Endothelial cell of umbilical vein (primary cell): ENCODE results near the gene EFNB1. TPM values are rescaled to one million over a fixed set of nuclear protein-coding genes. Genes with fewer than 3 reads are reported as not detected.

Experiments
- BruUV-seq: library from RNA; stranded (reverse); fragments of 400-500 nt; replicated peaks from 2 replicates; lab custom pipeline; 2021; lab: Mats Ljungman, UMichigan
- CTCF ChIA-PET: fragments of 300-600, 350-600 bp; sonication (Branson Sonifier 250); formaldehyde crosslinking; loops from one replicate; lab custom pipeline; 2021; ENCODE audit warnings: antibody characterized with exemption, inconsistent platforms; lab: Charles Lee
- POLR2A ChIA-PET: fragments of 300-600, 350-600 bp; sonication (Branson Sonifier 250); formaldehyde crosslinking; loops from one replicate; lab custom pipeline; 2021; ENCODE audit warnings: antibody characterized with exemption, inconsistent platforms; lab: Charles Lee
- DNase-seq: peaks from one replicate; pipeline ENCODE4 v3.0.0-alpha.2; 2011; ENCODE audit warnings: low read depth, low spot score
- FAIRE-seq: peaks from 2 replicates; lab custom pipeline; 2011; peaks lifted over from hg19 to GRCh38; lab: Jason Lieb, UNC
- H2AFZ ChIP-seq: 2 replicates; pipeline ENCODE4 v1.6.0; 2012; ENCODE audit warnings: low read depth, low read length, control low read depth, inconsistent platforms
- H3K27ac ChIP-seq: 2 replicates; pipeline ENCODE4 v1.5.1; 2011; ENCODE audit warnings: low read depth, mild to moderate bottlenecking, control low read depth, low read length, moderate library complexity; ENCODE audit not compliant: insufficient read depth
- H3K27me3 ChIP-seq, 2 experiments: 2 replicates each; pipeline versions ENCODE4 v1.6.0 to v1.6.1; 2011; ENCODE audit warnings: low read length in 2 of 2, mixed read lengths in 1 of 2; ENCODE audit not compliant: control insufficient read depth in 2 of 2, insufficient read depth in 2 of 2
- H3K36me3 ChIP-seq, 2 experiments: 2 replicates in 1 of 2; 3 replicates in 1 of 2; pipeline ENCODE4 v1.5.1; 2011; ENCODE audit warnings: low read length in 2 of 2, mild to moderate bottlenecking in 1 of 2, moderate library complexity in 1 of 2; ENCODE audit not compliant: control insufficient read depth in 2 of 2, insufficient read depth in 2 of 2; ENCODE audit errors: extremely low read depth in 1 of 2
- H3K4me1 ChIP-seq: 3 replicates; pipeline ENCODE4 v1.5.1; 2011; ENCODE audit warnings: mild to moderate bottlenecking, low read length; ENCODE audit not compliant: control insufficient read depth, insufficient read depth; ENCODE audit errors: extremely low read depth
- H3K4me2 ChIP-seq: 2 replicates; pipeline ENCODE4 v1.6.1; 2011; ENCODE audit warnings: low read length, control low read depth, mixed read lengths; ENCODE audit not compliant: insufficient read depth
- H3K4me3 ChIP-seq, 3 experiments: fragments of 200-600 bp in 1 of 3; sonication (generic), shearing (Covaris generic) in 1 of 3; replicated peaks in 1 of 3; 2 replicates each; pipeline ENCODE4 v1.5.1; 2011 to 2016; ENCODE audit warnings: control low read depth in 3 of 3, low read length in 3 of 3, mild to moderate bottlenecking in 2 of 3, inconsistent platforms in 1 of 3, low read depth in 1 of 3, moderate library complexity in 1 of 3; ENCODE audit not compliant: insufficient read depth in 1 of 3
- H3K79me2 ChIP-seq: 2 replicates; pipeline ENCODE4 v1.6.0; 2012; ENCODE audit warnings: low read length, inconsistent platforms; ENCODE audit not compliant: control insufficient read depth, insufficient read depth
- H3K9ac ChIP-seq: replicated peaks from 2 replicates; pipeline ENCODE3; 2011; ENCODE audit warnings: low read length, control low read depth; ENCODE audit not compliant: insufficient read depth; ENCODE audit errors: extremely low read depth
- H3K9me1 ChIP-seq: replicated peaks from 3 replicates; pipeline ENCODE4 v1.6.0; 2011; ENCODE audit warnings: mild to moderate bottlenecking, low read length; ENCODE audit not compliant: control insufficient read depth, insufficient read depth; ENCODE audit errors: extremely low read depth
- H3K9me3 ChIP-seq: replicated peaks from 2 replicates; pipeline ENCODE4 v1.5.1; 2012; ENCODE audit warnings: low read length, inconsistent platforms; ENCODE audit not compliant: control insufficient read depth, insufficient read depth
- H4K20me1 ChIP-seq: replicated peaks from 2 replicates; pipeline ENCODE3; 2011; ENCODE audit warnings: mild to moderate bottlenecking, low read length; ENCODE audit not compliant: control insufficient read depth, insufficient read depth; ENCODE audit errors: extremely low read depth
- EZH2 ChIP-seq: IDR thresholded peaks from 2 replicates; pipeline ENCODE4 v1.6.1; 2012; ENCODE audit warnings: borderline replicate concordance, low read depth, mild to moderate bottlenecking, moderate library complexity, low read length, inconsistent platforms; ENCODE audit not compliant: severe bottlenecking
- FOS ChIP-seq: IDR thresholded peaks from 2 replicates; pipeline ENCODE4 v1.6.1; 2011; ENCODE audit warnings: mild to moderate bottlenecking, low read length, moderate library complexity, borderline replicate concordance; ENCODE audit not compliant: insufficient read depth
- GATA2 ChIP-seq: IDR thresholded peaks from 2 replicates; pipeline ENCODE4 v1.7.0; 2011; ENCODE audit warnings: low read depth, mild to moderate bottlenecking, moderate library complexity, mixed read lengths, low read length; ENCODE audit not compliant: insufficient read length, insufficient read depth
- JUN ChIP-seq: IDR thresholded peaks from 2 replicates; pipeline ENCODE4 v1.6.1; 2011; ENCODE audit warnings: borderline replicate concordance, low read depth; ENCODE audit not compliant: insufficient read length, insufficient read depth
- MAX ChIP-seq: IDR thresholded peaks from 2 replicates; pipeline ENCODE4 v1.6.1; 2011; ENCODE audit not compliant: insufficient read depth, insufficient read length
- MYC ChIP-seq: IDR thresholded peaks from one replicate; pipeline ENCODE4 v1.6.1; 2011; ENCODE audit warnings: mild to moderate bottlenecking, low read depth, low read length
- POLR2A ChIP-seq: IDR thresholded peaks from 2 replicates; pipeline ENCODE4 v1.6.1; 2012; ENCODE audit warnings: low read depth, mild to moderate bottlenecking, control low read depth, low read length
- POLR2AphosphoS5 ChIP-seq: IDR thresholded peaks from 2 replicates; pipeline ENCODE4 v1.6.1; 2012; ENCODE audit warnings: low read depth, mild to moderate bottlenecking, control low read depth, low read length, moderate library complexity; ENCODE audit not compliant: insufficient read depth
- dilution Hi-C: fragments of 300-500 bp; cut with MboI; formaldehyde crosslinking; loops from one replicate; pipeline ENCODE4 v1.15.0; 2019; ENCODE audit warnings: low sequenced_read_pairs; ENCODE audit not compliant: extremely low pct_ligation_motif_present
- intact Hi-C: fragments of 100-400 bp; cut with micrococcal nuclease; formaldehyde crosslinking; loops from one replicate; pipeline ENCODE4 v1.10.0; 2022
- polyA plus RNA-seq, 4 experiments: library from polyadenylated mRNA; depleted of rRNA in 3 of 4; stranded (reverse) in 3 of 4; unstranded in 1 of 4; fragments of >200 nt; gene quantifications; 2 replicates each; pipeline versions ENCODE4 v1.2.1 to v1.2.3, GENCODE V29; 2011 to 2012; ENCODE audit warnings: missing spikeins in 1 of 4
- total RNA-seq: library from RNA; stranded (reverse); gene quantifications from 2 replicates; pipeline ENCODE4 v1.2.3, GENCODE V29; 2021
- TF ChIP-seq, protein P1 (sequence below), 2 donors: IDR thresholded peaks; 1 replicate in 1 of 2; 2 replicates in 1 of 2; pipeline ENCODE4 v1.5.1; 2011; ENCODE audit warnings: low read length in 2 of 2, mild to moderate bottlenecking in 2 of 2, moderate library complexity in 2 of 2, control low read depth in 1 of 2, inconsistent platforms in 1 of 2, low read depth in 1 of 2; ENCODE audit not compliant: insufficient read depth in 1 of 2; ENCODE audit errors: extremely low read depth in 1 of 2

The EFNB1 gene
- total and polyA plus RNA-seq, 2 donors (not counting 3 experiments of a cell fraction or from before 2014, with no cell fraction given): 7.8 to 13.3 TPM

GRCh38 chrX:68833448-68833805, 4.6 kb downstream of the EFNB1 start:
- Histone ChIP-seq H3K27me3 (no peaks in the 10 kb centered on the region), H4K20me1 (no peaks in the 10 kb centered on the region), H3K4me1 (peaks cover 10% of the 10 kb centered on the region), H3K27ac (no peak overlapping the region), H2AFZ (no peak overlapping the region), H3K4me3 (no peak overlapping the region), H3K9me1 (no peaks in the 10 kb centered on the region), H3K36me3 (no peaks in the 10 kb centered on the region), H3K9me3 (no peaks in the 10 kb centered on the region), H3K9ac (no peak overlapping the region), H3K79me2 (peaks cover 13% of the 10 kb centered on the region), H3K4me2 (no peak overlapping the region)
- ChIA-PET POLR2A (no interaction called here), CTCF (interaction anchor here (0.7 kb wide), 1 partner anchor 228 kb away, joined by 4 read pairs; no protein-coding TSS in a partner anchor)
- DNase-seq (no peak), FAIRE-seq (no peak)
- no peak for TF ChIP-seq FOS
- no peak for TF ChIP-seq POLR2A
- TF ChIP-seq MYC: no peak
- no peak for TF ChIP-seq MAX
- no peak for TF ChIP-seq POLR2AphosphoS5
- TF ChIP-seq GATA2: no peak
- no peak for TF ChIP-seq JUN
- TF ChIP-seq EZH2: no peak
- TF ChIP-seq, protein P1, sequence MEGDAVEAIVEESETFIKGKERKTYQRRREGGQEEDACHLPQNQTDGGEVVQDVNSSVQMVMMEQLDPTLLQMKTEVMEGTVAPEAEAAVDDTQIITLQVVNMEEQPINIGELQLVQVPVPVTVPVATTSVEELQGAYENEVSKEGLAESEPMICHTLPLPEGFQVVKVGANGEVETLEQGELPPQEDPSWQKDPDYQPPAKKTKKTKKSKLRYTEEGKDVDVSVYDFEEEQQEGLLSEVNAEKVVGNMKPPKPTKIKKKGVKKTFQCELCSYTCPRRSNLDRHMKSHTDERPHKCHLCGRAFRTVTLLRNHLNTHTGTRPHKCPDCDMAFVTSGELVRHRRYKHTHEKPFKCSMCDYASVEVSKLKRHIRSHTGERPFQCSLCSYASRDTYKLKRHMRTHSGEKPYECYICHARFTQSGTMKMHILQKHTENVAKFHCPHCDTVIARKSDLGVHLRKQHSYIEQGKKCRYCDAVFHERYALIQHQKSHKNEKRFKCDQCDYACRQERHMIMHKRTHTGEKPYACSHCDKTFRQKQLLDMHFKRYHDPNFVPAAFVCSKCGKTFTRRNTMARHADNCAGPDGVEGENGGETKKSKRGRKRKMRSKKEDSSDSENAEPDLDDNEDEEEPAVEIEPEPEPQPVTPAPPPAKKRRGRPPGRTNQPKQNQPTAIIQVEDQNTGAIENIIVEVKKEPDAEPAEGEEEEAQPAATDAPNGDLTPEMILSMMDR (IDR thresholded peaks at IDR 0.05; ENCODE audit: extremely low read depth in 1 of 2, insufficient read depth in 1 of 2, low read depth in 1 of 2, low read length in 2 of 2): no peak
- dilution Hi-C loops: no loop called here
- intact Hi-C loops: no loop called here
- no TSS peak for BruUV-seq
